Transverse colon (tissue), 4 donors: ENCODE measurements around the gene CEND1. TPM values are rescaled to one million over a fixed set of nuclear protein-coding genes. Genes with fewer than 3 reads are reported as not detected.
A peak's percentile ranks its signal among the peaks of the same experiment; 100 is the strongest.

Experiments used
- DNase-seq: peaks from one replicate; pipeline ENCODE4 v3.0.0-alpha.2; 2019
- H3K27ac ChIP-seq, 4 donors: fragments of 200-600 bp; sonication (generic); 2 replicates each; pipeline ENCODE4 v1.5.1; 2016 to 2018; ENCODE audit warnings: inconsistent platforms in 4 of 4
- H3K27me3 ChIP-seq: fragments of 200-600 bp; sonication (generic); 2 replicates; pipeline ENCODE4 v1.5.1; 2017; ENCODE audit warnings: inconsistent platforms
- H3K36me3 ChIP-seq, 4 donors: fragments of 200-600 bp; sonication (generic); 2 replicates each; pipeline ENCODE4 v1.5.1; 2017 to 2019; ENCODE audit warnings: inconsistent platforms in 4 of 4
- H3K4me1 ChIP-seq, 4 donors: fragments of 200-600 bp; sonication (generic); 2 replicates each; pipeline ENCODE4 v1.5.1; 2017 to 2020; ENCODE audit warnings: inconsistent platforms in 4 of 4
- H3K4me3 ChIP-seq, 4 donors: fragments of 200-600 bp; sonication (generic); 1 replicate in 1 of 4; 2 replicates in 3 of 4; pipeline versions ENCODE4 v1.5.1 to v1.6.1; 2017 to 2019; ENCODE audit warnings: inconsistent platforms in 4 of 4
- H3K9me3 ChIP-seq, 2 donors: fragments of 200-600 bp; sonication (generic); 2 replicates each; pipeline ENCODE4 v1.5.1; 2017 to 2019; ENCODE audit warnings: inconsistent platforms in 2 of 2
- CTCF ChIP-seq, 5 experiments: fragments of 200-600 bp in 3 of 5; fragments of 450-650 bp in 2 of 5; sonication (generic) in 3 of 5; IDR thresholded peaks; 1 replicate in 2 of 5; 2 replicates in 3 of 5; pipeline ENCODE4 v1.5.1; 2016 to 2017; ENCODE audit warnings: antibody characterized with exemption in 5 of 5, inconsistent platforms in 3 of 5, mild to moderate bottlenecking in 2 of 5, moderate library complexity in 1 of 5
- EP300 ChIP-seq: sonication (generic); formaldehyde crosslinking; IDR thresholded peaks from one replicate; pipeline ENCODE4 v1.6.1; 2017; ENCODE audit warnings: antibody characterized with exemption, low read depth
- POLR2A ChIP-seq: fragments of 450-650 bp; IDR thresholded peaks from one replicate; pipeline ENCODE4 v1.6.1; 2016; ENCODE audit warnings: antibody characterized with exemption, mild to moderate bottlenecking, moderate library complexity
- POLR2AphosphoS5 ChIP-seq, 3 donors: sonication (generic); formaldehyde crosslinking; IDR thresholded peaks; one replicate each; pipeline ENCODE4 v1.6.1; 2016; ENCODE audit warnings: antibody characterized with exemption in 3 of 3
- whole genome bisulfite sequencing, 2 donors: methylation state at CpG; one replicate each; pipeline ENCODE4 v1.1.5; 2018; ENCODE audit warnings: low coverage in 1 of 2; 5-methylcytosine and 5-hydroxymethylcytosine counted together
- in situ Hi-C, 4 donors: fragments of 200-750 bp; cut with MboI; loops; one replicate each; pipeline versions ENCODE4 v1.15.0 to v1.15.1; 2017; ENCODE audit warnings: low sequenced_read_pairs in 3 of 4, low pct_ligation_motif_present in 1 of 4, low pct_unique_long_range_greater_than_20kb in 1 of 4
- intact Hi-C: fragments of 100-400 bp; cut with DNase I; formaldehyde crosslinking; loops from one replicate; pipeline ENCODE4 v1.15.1; 2023; ENCODE audit warnings: low total_unique reads
- total RNA-seq, 4 donors: library from RNA; depleted of rRNA; stranded (reverse); fragments of >200 nt; gene quantifications; one replicate each; pipeline ENCODE4 v1.1.0, GENCODE V29; 2016

The CEND1 gene
- total RNA-seq, 4 donors from 2014 or later = 0.79 to 1.2 TPM; not detected in 2

GRCh38 chr11:799641-800316 lies 9.9 kb upstream of the CEND1 start:
- H3K4me1 ChIP-seq = peaks cover 29 to 47% (median 39%) of the 10 kb centered on the region in 4 donors
- DNase-seq = no peak
- no peaks in the 10 kb centered on the region for H3K36me3 ChIP-seq
- TF ChIP-seq CTCF (IDR thresholded peaks at IDR 0.05) (no peak), POLR2A (no peak), EP300 (no peak), POLR2AphosphoS5 (IDR thresholded peaks at IDR 0.05) (no peak)
- intact Hi-C loops (no loop called here), in situ Hi-C loops (no loop called here)
- H3K4me3 ChIP-seq = no peak overlapping the region
- no peaks in the 10 kb centered on the region for H3K9me3 ChIP-seq
- 94% methylated on average over 28 of the region's 32 CpGs; no CpG with 5 or more reads in 1 of the 2 donors for whole genome bisulfite sequencing, 2 donors
- H3K27ac ChIP-seq = no peak overlapping the region
- no peaks in the 10 kb centered on the region for H3K27me3 ChIP-seq

DNA sequence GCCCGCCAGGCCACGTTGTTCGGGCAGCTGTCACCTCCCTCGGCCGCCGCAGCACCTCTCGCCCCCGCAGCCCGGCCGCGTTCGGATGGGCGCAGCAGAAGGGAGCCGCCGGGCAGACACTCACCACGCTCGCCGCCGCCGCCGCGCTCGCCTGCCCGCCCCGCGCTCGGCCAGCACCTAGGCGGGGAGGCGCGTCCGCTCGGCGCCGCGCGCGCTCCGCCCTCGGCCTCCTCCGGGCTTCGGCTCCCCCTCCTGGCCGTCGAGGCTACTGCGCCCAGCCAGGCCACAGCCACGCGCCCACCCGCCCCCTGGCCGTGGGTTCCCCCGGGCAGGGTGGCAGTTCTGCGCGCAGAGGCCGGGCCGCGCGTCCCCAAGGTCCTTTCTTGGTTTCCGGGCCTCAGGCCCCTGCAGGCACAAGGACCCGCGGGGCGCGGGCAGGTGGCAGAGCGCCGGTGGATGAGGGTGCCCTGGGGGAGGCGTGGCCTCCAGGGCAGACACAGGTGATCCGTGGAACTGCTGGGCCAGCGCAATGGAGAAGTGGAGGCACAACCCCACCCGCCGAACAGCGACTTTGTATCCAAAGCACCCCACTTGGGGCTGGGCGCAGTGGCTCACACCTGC lies 8.3 kb upstream of the CEND1 start, which contains the start of gene SLC25A22:
Gene SLC25A22, minus strand, starts transcription at position 189 of the 621 bp plus-strand sequence. CDS start 3,275 bp downstream, outside the sequence.
- Histone ChIP-seq H3K4me1 (peaks cover 16 to 35% (median 30%) of the 10 kb centered on the region in 4 donors), H3K9me3 (no peaks in the 10 kb centered on the region), H3K36me3 (no peaks in the 10 kb centered on the region), H3K4me3 (peak within 1 kb of the TSS; percentile 59 to 75 (median 72)), H3K27me3 (no peaks in the 10 kb centered on the region), H3K27ac (peak within 1 kb of the TSS; percentile 81 to 94 (median 88))
- no peak for TF ChIP-seq POLR2A
- no peak for TF ChIP-seq EP300
- TF ChIP-seq CTCF (IDR thresholded peaks at IDR 0.05) = peak; percentile 72 to 94 (median 87)
- TF ChIP-seq POLR2AphosphoS5 (IDR thresholded peaks at IDR 0.05) = no peak
- intact Hi-C loops = no loop called here
- in situ Hi-C loops = no loop called here
- peak; percentile 83 for DNase-seq
- WGBS, 2 donors = 12% methylated on average over 11 of the region's 69 CpGs; no CpG with 5 or more reads in 1 of the 2 donors

- H3K9me3 ChIP-seq = no peaks in the 10 kb centered on the region
- in situ Hi-C loops = no loop called here
Measured at GRCh38 chr11:797296-798092, 7.6 kb upstream of the CEND1 start.

More at GRCh38 chr11:797296-798092, 7.6 kb upstream of the CEND1 start:
- WGBS, 2 donors = 2% methylated on average over 43 of the region's 57 CpGs; no CpG with 5 or more reads in 1 of the 2 donors
- H3K27ac ChIP-seq = peak overlapping the region; percentile 81 to 94 (median 88)
- H3K4me1 ChIP-seq = peaks cover 16 to 35% (median 30%) of the 10 kb centered on the region in 4 donors
- no peaks in the 10 kb centered on the region for H3K36me3 ChIP-seq
- intact Hi-C loops = no loop called here
- H3K27me3 ChIP-seq = no peaks in the 10 kb centered on the region
- peak; percentile 80 for DNase-seq
- no peak for TF ChIP-seq EP300
- no peak for TF ChIP-seq CTCF (IDR thresholded peaks at IDR 0.05)
- no peak for TF ChIP-seq POLR2AphosphoS5 (IDR thresholded peaks at IDR 0.05)
- TF ChIP-seq POLR2A = no peak
- H3K4me3 ChIP-seq = peak overlapping the region; percentile 59 to 75 (median 72)
